ENCODE measurements around the gene SV2C. TPM values are rescaled to one million over a fixed set of nuclear protein-coding genes. Genes with fewer than 3 reads are reported as not detected.

SV2C gene
- total and polyA plus RNA-seq, 2 of the 13 experiments (the other 11 are each of a cell fraction or from before 2014, with no cell fraction given), result not detected

DNA sequence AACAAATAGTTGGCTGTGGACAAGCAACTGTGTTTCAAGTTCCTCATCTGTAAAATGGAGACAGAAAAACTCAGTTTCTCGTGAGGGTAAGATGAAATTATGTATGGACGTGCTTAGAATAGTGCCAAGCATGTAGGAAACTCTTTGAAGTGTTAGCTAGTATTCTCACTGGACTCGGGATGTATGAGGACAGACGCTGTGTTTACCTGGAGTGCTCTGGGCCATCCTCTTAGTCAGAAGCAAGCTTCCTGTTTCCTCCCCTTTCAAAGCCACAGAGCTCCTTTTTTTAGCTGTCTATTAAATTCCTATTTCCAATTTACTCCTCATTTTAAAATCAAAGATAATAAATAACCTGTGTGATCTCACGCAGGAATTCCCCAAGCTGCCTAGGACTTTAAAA is 296.1 kb downstream of the SV2C start (continued):
- TF ChIP-seq ZBTB40 (IDR thresholded peaks at IDR 0.05) (no peak), ZBTB40 (CRISPR knock-in tag; IDR thresholded peaks at IDR 0.05) (no peak), CEBPB (IDR thresholded peaks at IDR 0.05; ENCODE audit: borderline replicate concordance, low read depth, low read length) (no peak), MXD4 (CRISPR knock-in tag; IDR thresholded peaks at IDR 0.05) (no peak), ELK4 (CRISPR knock-in tag; IDR thresholded peaks at IDR 0.05; ENCODE audit: borderline replicate concordance) (no peak), ELF4 (CRISPR knock-in tag; IDR thresholded peaks at IDR 0.05; ENCODE audit: borderline replicate concordance) (no peak), PHF5A (CRISPR knock-in tag; IDR thresholded peaks at IDR 0.05; ENCODE audit: low read depth, unreplicated experiment) (no peak), SOX5 (CRISPR knock-in tag; IDR thresholded peaks at IDR 0.05; ENCODE audit: borderline replicate concordance) (peak; percentile 29; the same call in 1 of the 2 replicates), ZNF431 (CRISPR knock-in tag; IDR thresholded peaks at IDR 0.05; ENCODE audit: borderline replicate concordance, low read depth) (no peak), HDAC1 (CRISPR knock-in tag; IDR thresholded peaks at IDR 0.05) (no peak)
- TF ChIP-seq, protein P1, sequence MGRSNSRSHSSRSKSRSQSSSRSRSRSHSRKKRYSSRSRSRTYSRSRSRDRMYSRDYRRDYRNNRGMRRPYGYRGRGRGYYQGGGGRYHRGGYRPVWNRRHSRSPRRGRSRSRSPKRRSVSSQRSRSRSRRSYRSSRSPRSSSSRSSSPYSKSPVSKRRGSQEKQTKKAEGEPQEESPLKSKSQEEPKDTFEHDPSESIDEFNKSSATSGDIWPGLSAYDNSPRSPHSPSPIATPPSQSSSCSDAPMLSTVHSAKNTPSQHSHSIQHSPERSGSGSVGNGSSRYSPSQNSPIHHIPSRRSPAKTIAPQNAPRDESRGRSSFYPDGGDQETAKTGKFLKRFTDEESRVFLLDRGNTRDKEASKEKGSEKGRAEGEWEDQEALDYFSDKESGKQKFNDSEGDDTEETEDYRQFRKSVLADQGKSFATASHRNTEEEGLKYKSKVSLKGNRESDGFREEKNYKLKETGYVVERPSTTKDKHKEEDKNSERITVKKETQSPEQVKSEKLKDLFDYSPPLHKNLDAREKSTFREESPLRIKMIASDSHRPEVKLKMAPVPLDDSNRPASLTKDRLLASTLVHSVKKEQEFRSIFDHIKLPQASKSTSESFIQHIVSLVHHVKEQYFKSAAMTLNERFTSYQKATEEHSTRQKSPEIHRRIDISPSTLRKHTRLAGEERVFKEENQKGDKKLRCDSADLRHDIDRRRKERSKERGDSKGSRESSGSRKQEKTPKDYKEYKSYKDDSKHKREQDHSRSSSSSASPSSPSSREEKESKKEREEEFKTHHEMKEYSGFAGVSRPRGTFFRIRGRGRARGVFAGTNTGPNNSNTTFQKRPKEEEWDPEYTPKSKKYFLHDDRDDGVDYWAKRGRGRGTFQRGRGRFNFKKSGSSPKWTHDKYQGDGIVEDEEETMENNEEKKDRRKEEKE (IDR thresholded peaks at IDR 0.05), result no peak
- TF ChIP-seq, protein P2, sequence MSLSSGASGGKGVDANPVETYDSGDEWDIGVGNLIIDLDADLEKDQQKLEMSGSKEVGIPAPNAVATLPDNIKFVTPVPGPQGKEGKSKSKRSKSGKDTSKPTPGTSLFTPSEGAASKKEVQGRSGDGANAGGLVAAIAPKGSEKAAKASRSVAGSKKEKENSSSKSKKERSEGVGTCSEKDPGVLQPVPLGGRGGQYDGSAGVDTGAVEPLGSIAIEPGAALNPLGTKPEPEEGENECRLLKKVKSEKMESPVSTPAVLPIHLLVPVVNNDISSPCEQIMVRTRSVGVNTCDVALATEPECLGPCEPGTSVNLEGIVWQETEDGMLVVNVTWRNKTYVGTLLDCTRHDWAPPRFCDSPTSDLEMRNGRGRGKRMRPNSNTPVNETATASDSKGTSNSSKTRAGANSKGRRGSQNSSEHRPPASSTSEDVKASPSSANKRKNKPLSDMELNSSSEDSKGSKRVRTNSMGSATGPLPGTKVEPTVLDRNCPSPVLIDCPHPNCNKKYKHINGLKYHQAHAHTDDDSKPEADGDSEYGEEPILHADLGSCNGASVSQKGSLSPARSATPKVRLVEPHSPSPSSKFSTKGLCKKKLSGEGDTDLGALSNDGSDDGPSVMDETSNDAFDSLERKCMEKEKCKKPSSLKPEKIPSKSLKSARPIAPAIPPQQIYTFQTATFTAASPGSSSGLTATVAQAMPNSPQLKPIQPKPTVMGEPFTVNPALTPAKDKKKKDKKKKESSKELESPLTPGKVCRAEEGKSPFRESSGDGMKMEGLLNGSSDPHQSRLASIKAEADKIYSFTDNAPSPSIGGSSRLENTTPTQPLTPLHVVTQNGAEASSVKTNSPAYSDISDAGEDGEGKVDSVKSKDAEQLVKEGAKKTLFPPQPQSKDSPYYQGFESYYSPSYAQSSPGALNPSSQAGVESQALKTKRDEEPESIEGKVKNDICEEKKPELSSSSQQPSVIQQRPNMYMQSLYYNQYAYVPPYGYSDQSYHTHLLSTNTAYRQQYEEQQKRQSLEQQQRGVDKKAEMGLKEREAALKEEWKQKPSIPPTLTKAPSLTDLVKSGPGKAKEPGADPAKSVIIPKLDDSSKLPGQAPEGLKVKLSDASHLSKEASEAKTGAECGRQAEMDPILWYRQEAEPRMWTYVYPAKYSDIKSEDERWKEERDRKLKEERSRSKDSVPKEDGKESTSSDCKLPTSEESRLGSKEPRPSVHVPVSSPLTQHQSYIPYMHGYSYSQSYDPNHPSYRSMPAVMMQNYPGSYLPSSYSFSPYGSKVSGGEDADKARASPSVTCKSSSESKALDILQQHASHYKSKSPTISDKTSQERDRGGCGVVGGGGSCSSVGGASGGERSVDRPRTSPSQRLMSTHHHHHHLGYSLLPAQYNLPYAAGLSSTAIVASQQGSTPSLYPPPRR (CRISPR knock-in tag; IDR thresholded peaks at IDR 0.05; ENCODE audit: borderline replicate concordance), result no peak
